HG02970 (cell line): Measurements from ENCODE around the gene HRH1.
A peak's percentile ranks its signal among the peaks of the same experiment; 100 is the strongest.

ENCODE experiments used
- ATAC-seq: cut with Tn5 transposase; IDR thresholded peaks from one replicate; pipeline ENCODE4 v1.9.1; 2021; ENCODE audit warnings: mild to moderate bottlenecking, moderate library complexity, moderate number of reproducible peaks; ENCODE audit not compliant: unreplicated experiment, low FRiP score

Gene HRH1

GRCh38 chr3:11272906-11273574 lies 118.7 kb downstream of the HRH1 start:
- no peak for ATAC-seq

DNA sequence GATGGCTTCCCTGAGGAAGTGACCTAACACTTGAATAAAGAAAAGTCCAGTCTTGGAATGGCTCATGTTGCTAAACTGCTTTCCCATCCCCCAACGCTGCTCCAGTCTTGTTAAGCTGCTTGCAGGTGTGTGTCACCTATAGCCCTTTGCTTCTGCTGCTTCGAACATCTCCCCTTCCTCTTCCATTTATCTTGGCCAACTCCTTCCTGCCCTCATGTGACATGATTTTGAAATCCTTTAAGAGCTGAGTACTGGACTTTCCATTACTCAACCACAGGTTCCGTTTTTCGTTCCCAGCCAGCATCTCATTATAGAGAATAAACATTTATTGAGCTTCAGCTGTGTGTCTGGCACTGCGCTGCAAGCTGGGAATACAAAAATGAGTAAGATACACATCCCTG lies 119.6 kb downstream of the HRH1 start:
- ATAC-seq = no peak

DNA sequence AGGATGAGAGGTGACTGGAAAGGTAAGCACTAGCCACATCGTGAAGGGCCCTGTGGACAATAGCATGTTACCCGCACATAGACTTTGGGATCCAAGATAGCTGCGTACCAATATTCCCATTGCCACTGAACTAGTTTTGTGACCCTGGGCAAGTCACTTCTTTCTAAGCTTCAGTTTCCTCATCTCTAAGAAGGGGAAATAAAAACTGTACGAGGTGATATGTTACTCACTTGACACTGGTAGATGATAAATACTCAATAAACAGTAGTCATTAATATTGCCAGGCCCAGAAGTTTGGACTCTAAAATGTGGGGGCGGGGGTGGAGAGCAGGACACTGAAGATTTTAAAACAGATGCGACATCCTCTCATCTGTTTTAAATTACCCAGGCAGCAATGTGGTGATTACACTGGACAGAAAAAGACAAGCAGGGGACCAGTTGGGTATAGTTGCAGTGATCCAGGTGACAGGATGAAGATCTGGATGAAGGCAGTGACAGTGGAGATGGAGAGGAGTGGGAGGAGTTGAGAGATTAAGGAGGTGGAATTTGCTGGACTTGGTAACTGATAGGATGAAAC lies 120.4 kb downstream of the HRH1 start:
- no peak for ATAC-seq

GRCh38 chr3:11275926-11276325 lies 121.6 kb downstream of the HRH1 start:
- ATAC-seq = no peak

DNA sequence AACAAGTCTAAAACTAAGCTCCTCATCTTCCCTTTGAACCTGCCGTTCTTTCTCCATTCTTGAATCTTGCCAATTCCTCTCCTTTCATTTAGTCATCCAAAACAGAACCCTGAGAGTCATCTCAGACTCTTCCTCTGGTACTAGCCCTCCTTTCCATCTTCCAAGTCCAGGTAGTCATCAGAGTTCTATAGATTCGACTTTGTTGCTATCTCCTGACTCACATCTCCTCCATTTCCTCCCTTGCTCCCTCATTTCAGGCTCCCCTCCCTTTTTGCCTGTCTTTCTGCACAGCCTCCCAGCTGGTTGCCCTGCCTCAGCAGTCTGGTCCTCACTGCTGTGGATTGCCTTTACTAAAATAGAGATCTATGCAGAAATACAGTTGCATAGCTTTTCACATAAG lies 122.6 kb downstream of the HRH1 start:
- no peak for ATAC-seq

GRCh38 chr3:11282250-11283138 lies 128.2 kb downstream of the HRH1 start:
- no peak for ATAC-seq

GRCh38 chr3:11283139-11283475 lies 128.8 kb downstream of the HRH1 start:
- ATAC-seq = no peak

DNA sequence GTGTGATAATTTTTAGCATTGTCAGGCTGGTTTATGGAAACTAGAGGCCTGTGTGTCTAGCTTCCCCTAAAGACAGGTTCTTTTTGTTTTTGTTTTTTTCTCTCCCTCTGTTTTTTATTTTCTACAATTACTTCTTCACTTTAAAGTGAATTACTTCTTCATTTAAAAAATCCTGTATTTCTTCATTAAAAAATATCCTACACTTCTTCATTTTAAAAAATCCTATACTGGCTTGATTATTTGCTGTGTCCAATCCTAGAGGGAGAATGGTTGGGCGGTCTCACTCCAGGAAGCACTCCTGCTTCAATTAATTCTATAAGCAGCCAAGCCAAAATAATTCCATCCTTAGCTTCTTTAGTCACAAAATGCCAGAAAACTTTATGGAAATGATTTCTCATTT lies 129.7 kb downstream of the HRH1 start:
- no peak for ATAC-seq

DNA sequence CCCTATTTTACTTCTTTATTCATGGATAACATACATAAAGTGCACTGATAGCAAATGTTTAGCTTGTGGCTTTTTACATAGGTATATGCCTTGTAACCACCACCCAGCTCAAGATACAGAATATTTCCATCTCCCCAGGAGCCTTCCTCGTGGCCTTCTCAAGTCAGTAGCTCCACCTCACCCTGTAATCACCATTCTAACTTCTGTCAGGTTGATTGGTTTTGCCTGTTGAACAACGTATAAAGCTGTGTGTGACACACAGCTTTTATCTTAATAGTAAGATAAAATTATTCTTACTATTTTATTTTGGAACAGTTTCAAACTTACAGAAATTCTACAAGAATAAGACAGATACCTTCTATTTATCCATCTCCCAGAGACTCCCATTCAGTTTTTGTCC lies 131.2 kb downstream of the HRH1 start:
- no peak for ATAC-seq

- ATAC-seq = no peak
Observed at GRCh38 chr3:11287404-11287803, 133.1 kb downstream of the HRH1 start.

DNA sequence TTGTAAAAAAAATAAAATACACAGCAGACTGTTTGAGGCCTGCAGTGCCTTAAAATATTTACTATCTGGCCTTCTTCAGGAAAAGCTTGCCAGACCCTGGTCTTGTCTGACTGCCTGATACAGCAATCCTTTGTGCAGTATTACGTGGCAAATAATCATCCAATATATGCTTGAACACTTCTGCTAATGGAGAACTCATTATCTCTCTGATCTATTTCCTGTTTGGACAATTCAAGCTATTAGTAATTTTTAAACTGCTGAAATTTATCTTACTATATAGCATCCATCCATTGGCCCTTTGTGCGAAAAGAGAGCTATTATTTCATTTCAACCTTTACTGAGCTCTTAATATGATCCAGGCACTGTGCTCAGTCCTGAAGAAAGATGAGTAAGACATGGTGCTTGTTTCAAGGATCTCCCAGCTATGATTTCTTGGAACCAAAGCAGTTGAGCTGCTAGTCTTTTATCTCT lies 133.8 kb downstream of the HRH1 start:
- no peak for ATAC-seq

- ATAC-seq = peak; percentile 51
Observed at GRCh38 chr3:11288786-11289637, 134.7 kb downstream of the HRH1 start.

- ATAC-seq = no peak
Observed at GRCh38 chr3:11289864-11290263, 135.6 kb downstream of the HRH1 start.

GRCh38 chr3:11290743-11291680 lies 136.7 kb downstream of the HRH1 start:
- no peak for ATAC-seq

- ATAC-seq = no peak
Observed at GRCh38 chr3:11291808-11292207, 137.5 kb downstream of the HRH1 start.

- no peak for ATAC-seq
Observed at GRCh38 chr3:11297126-11297525, 142.8 kb downstream of the HRH1 start.

GRCh38 chr3:11300970-11301369 lies 146.7 kb downstream of the HRH1 start:
- peak; percentile 78 for ATAC-seq

- ATAC-seq = no peak
Observed at GRCh38 chr3:11302444-11302843, 148.2 kb downstream of the HRH1 start.

DNA sequence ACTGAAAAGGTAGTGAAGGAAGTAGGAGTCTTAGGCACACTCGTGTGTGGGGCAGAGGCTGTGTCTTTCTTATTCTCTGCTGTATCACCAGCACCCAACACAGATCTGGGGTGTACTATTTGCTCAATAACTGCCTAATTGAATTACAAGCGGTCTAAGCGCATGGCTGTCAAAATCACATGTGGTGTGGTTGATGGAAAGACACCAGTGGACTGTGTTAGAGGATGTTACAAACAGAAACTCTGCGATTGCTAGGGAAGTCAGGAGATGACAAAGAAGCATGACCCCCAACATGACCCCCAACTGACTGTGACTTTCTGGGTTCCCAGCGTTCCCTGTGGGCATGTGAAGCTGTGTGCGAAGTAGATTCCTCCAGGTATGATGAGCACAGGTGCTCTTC lies 149.9 kb downstream of the HRH1 start:
- no peak for ATAC-seq

DNA sequence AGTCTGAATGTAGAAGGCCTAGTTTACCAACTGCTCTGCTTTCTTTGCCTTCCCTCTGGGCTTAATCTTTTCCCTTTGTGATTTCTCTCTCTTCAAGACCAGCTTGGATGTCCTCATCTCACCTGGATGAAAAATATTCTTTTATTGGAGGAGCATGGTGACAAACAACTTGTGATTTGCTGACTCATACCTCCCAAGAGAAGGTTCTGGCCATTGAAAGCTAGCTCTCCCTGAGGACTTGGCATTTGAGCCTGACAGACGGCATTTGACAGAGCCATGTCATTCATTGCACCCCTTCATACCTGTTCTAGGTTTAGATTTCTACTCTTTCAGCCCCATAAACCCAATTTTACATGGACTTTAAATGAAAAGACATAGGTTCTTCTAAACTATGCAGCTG lies 151.2 kb downstream of the HRH1 start:
- no peak for ATAC-seq
